Skeletal muscle satellite cell (primary cell): ENCODE data around the gene AKT3.
A peak's percentile ranks its signal among the peaks of the same experiment; 100 is the strongest.

ENCODE experiments used
- H3K27me3 ChIP-seq: 2 replicates; pipeline ENCODE4 v1.7.0; 2013; ENCODE audit warnings: low read length; ENCODE audit not compliant: control insufficient read depth, insufficient read depth
- H3K36me3 ChIP-seq: 2 replicates; pipeline ENCODE4 v1.7.0; 2013; ENCODE audit warnings: mild to moderate bottlenecking, control low read depth, low read length; ENCODE audit not compliant: insufficient read depth
- H3K4me1 ChIP-seq: 2 replicates; pipeline ENCODE4 v1.7.0; 2013; ENCODE audit warnings: low read length; ENCODE audit not compliant: control insufficient read depth, insufficient read depth
- H3K4me2 ChIP-seq: 2 replicates; pipeline ENCODE4 v1.7.0; 2013; ENCODE audit warnings: mild to moderate bottlenecking, low read length
- H3K4me3 ChIP-seq: 2 replicates; pipeline ENCODE4 v1.7.0; 2013; ENCODE audit warnings: low read length
- H3K9ac ChIP-seq: 2 replicates; pipeline ENCODE4 v1.7.0; 2013; ENCODE audit warnings: mild to moderate bottlenecking, low read depth, low read length, moderate library complexity
- H3K9me3 ChIP-seq: replicated peaks from 2 replicates; pipeline ENCODE4 v1.7.0; 2013; ENCODE audit warnings: mild to moderate bottlenecking, control low read depth, low read length

The AKT3 gene

GRCh38 chr1:243851257-243851756 is 1.3 kb upstream of the AKT3 start:
- Histone ChIP-seq H3K27me3 (no peaks in the 10 kb centered on the region), H3K4me3 (peak overlapping the region; percentile 85), H3K9ac (peak overlapping the region; percentile 91), H3K36me3 (no peaks in the 10 kb centered on the region), H3K4me1 (peaks cover 18% of the 10 kb centered on the region), H3K9me3 (no peaks in the 10 kb centered on the region), H3K4me2 (peak overlapping the region; percentile 98)

- Histone ChIP-seq H3K9ac (peak overlapping the region; percentile 91), H3K36me3 (no peaks in the 10 kb centered on the region), H3K4me3 (peak overlapping the region; percentile 85), H3K27me3 (no peaks in the 10 kb centered on the region), H3K4me2 (peak overlapping the region; percentile 98), H3K9me3 (no peaks in the 10 kb centered on the region), H3K4me1 (peaks cover 18% of the 10 kb centered on the region)
These were observed 611 bp upstream of the AKT3 start for GRCh38 chr1:243850452-243851256.

DNA sequence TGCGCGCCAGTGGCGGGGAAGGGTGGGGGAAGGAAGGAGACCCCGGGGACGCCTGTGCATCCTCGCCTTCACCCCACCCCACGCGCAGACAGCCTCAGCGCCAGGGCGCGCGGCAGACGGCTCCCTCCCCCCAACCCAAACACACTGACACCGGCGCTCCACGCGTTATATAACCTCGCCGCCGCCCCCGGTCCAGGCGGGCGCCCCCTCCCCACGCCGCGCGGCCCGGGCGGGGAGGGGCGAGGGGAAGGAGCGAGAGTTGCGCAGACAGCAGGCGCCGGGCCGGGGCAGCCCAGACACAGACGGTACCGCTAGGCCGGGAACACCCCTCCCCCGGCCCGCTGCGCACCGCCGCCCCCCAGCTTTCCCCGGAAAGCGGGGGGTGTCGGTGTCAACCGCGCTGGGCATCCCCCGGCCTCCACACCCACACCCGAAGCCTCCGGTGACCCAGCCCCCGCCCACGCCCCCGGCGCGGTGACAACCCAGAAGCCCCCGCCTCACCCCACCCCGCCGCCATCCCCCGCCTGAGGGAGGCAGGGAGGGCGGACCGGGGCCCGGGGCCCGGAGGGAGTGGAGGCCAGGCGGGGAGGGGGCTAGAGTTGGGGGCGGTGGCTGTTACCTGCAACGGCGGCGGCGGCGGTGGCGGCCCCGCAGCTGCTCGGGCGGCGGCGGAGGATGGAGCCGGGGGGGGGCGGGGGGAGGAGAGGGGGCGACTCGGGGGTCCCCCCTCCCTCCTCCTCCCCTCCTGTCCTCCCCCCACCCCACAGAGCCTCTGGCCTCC is 432 bp downstream of the AKT3 start:
- Histone ChIP-seq H3K36me3 (no peaks in the 10 kb centered on the region), H3K27me3 (no peaks in the 10 kb centered on the region), H3K9me3 (no peaks in the 10 kb centered on the region), H3K9ac (peak overlapping the region; percentile 80), H3K4me3 (peak overlapping the region; percentile 85), H3K4me2 (peak overlapping the region; percentile 88), H3K4me1 (peaks cover 18% of the 10 kb centered on the region)

- Histone ChIP-seq H3K4me2 (peak overlapping the region; percentile 88), H3K36me3 (no peaks in the 10 kb centered on the region), H3K27me3 (no peaks in the 10 kb centered on the region), H3K4me3 (peak overlapping the region; percentile 85), H3K4me1 (peaks cover 18% of the 10 kb centered on the region), H3K9ac (peak overlapping the region; percentile 80), H3K9me3 (no peaks in the 10 kb centered on the region)
These were observed 1.1 kb downstream of the AKT3 start for GRCh38 chr1:243848858-243849420.

- peaks cover 20% of the 10 kb centered on the region for H3K4me1 ChIP-seq
- peak overlapping the region; percentile 88 for H3K4me2 ChIP-seq
- peak overlapping the region; percentile 85 for H3K4me3 ChIP-seq
- no peaks in the 10 kb centered on the region for H3K9me3 ChIP-seq
- no peaks in the 10 kb centered on the region for H3K27me3 ChIP-seq
- peak overlapping the region; percentile 80 for H3K9ac ChIP-seq
- H3K36me3 ChIP-seq = no peaks in the 10 kb centered on the region
These were observed 1.7 kb downstream of the AKT3 start for GRCh38 chr1:243848165-243848857.

DNA sequence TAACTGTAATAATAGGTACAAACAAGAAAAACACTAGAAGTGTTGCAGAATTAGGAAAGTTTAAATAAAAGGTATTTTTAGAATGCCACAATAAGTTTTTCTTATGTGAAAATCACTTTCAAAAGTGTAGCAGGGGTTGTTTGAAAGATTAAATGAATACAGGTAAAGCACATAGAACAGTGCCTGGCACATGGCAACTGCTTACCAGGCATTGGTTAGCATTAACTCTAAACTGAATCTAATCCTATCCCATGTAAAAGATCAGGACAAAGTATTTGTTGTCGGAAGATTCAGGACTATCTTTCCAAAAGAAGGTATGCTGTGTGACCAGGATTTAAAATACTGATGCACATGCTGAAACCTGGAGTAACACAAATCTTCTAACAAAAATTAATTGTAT is 3.3 kb downstream of the AKT3 start:
- Histone ChIP-seq H3K4me1 (peaks cover 34% of the 10 kb centered on the region), H3K4me2 (no peak overlapping the region), H3K9ac (no peak overlapping the region), H3K9me3 (no peaks in the 10 kb centered on the region), H3K27me3 (no peaks in the 10 kb centered on the region), H3K36me3 (no peaks in the 10 kb centered on the region), H3K4me3 (no peak overlapping the region)

GRCh38 chr1:243845888-243846287 is 4.2 kb downstream of the AKT3 start:
- Histone ChIP-seq H3K9ac (no peak overlapping the region), H3K27me3 (no peaks in the 10 kb centered on the region), H3K36me3 (no peaks in the 10 kb centered on the region), H3K4me1 (peaks cover 35% of the 10 kb centered on the region), H3K4me2 (no peak overlapping the region), H3K4me3 (no peak overlapping the region), H3K9me3 (no peaks in the 10 kb centered on the region)

GRCh38 chr1:243844186-243844585 is 5.9 kb downstream of the AKT3 start:
- Histone ChIP-seq H3K4me3 (no peak overlapping the region), H3K27me3 (no peaks in the 10 kb centered on the region), H3K9me3 (no peaks in the 10 kb centered on the region), H3K36me3 (no peaks in the 10 kb centered on the region), H3K4me1 (peaks cover 44% of the 10 kb centered on the region), H3K4me2 (no peak overlapping the region), H3K9ac (no peak overlapping the region)

DNA sequence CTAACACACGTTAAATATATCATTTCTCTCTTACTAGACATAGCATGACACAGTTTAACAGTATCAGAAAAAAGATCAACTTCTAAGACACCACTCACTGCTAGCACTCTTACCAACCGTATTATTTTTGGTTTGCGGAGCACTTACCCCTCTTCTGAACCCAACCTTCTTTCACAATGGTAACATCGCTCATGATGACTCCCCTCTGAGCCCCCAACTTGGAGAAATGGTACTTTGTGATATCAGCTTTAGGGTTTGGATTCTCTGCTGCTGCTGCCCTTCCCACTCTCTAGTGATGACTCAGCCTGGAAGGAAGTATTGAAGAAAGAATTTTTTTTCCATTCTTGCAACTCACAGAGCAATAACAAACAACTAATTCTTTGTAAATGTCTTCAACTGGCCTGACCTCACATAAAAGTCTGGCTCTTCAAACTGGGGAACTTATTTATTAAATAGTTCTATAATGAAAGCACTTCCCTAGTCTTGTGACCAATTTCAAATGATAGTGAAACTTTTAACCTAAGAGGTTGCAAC is 7.0 kb downstream of the AKT3 start:
- Histone ChIP-seq H3K4me1 (peaks cover 37% of the 10 kb centered on the region), H3K9ac (peak overlapping the region; percentile 9), H3K27me3 (no peaks in the 10 kb centered on the region), H3K9me3 (no peaks in the 10 kb centered on the region), H3K4me2 (peak overlapping the region; percentile 71), H3K4me3 (peak overlapping the region; percentile 53), H3K36me3 (no peaks in the 10 kb centered on the region)

DNA sequence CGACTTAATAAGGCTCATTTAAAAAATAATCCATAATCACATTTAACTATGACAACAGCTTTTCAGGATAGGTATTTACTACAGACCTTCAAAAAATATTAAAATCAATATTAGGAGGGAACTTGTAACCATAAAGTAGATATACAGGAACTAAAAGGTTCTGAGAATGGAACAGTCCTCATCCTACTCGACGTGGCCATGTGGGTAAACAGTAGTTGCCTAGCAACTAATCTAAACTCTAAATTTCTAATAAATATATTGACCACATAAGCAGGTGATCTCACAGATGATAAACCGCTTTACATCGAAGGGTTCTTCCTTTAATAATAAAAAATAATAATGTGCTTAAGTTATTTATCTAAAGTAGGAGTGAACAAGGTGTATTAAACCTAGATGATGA is 7.9 kb downstream of the AKT3 start:
- peaks cover 34% of the 10 kb centered on the region for H3K4me1 ChIP-seq
- peak overlapping the region; percentile 34 for H3K4me2 ChIP-seq
- peaks cover 4% of the 10 kb centered on the region for H3K36me3 ChIP-seq
- peaks cover 4% of the 10 kb centered on the region for H3K9me3 ChIP-seq
- no peaks in the 10 kb centered on the region for H3K27me3 ChIP-seq
- no peak overlapping the region for H3K4me3 ChIP-seq
- no peak overlapping the region for H3K9ac ChIP-seq

DNA sequence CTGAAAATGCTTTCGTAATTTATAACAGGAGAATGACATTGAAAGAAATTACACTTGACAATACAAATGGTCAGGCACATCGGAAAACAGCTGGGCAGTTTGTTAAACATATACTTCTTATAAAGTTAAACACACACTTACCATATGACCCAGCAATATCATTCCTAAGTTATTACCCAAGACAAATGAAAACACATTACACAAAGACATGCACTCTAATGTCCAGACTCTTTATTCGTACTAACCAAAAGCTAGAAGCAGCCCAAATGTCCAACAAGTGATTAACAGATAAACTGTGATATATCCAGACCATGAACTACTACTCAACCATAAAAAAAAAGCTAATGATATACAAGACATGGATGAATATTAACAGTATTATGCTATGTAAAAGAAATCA is 8.5 kb downstream of the AKT3 start:
- no peak overlapping the region for H3K4me3 ChIP-seq
- H3K4me2 ChIP-seq = peak overlapping the region; percentile 34
- H3K36me3 ChIP-seq = peaks cover 4% of the 10 kb centered on the region
- H3K9ac ChIP-seq = no peak overlapping the region
- H3K9me3 ChIP-seq = peaks cover 4% of the 10 kb centered on the region
- no peaks in the 10 kb centered on the region for H3K27me3 ChIP-seq
- peaks cover 34% of the 10 kb centered on the region for H3K4me1 ChIP-seq
